Caki2 (cell line): ENCODE data around the gene OXCT1. TPM values are rescaled to one million over a fixed set of nuclear protein-coding genes. Genes with fewer than 3 reads are reported as not detected.

Experiments
- DNase-seq: peaks from one replicate; pipeline ENCODE4 v3.0.0-alpha.2; 2015; ENCODE audit warnings: low read depth
- in situ Hi-C: cut with HindIII; loops from 2 replicates; pipeline ENCODE4 v1.10.0; 2016; ENCODE audit warnings: low sequenced_read_pairs, low pct_unique_long_range_greater_than_20kb, mixed read lengths
- total RNA-seq: library from RNA; depleted of rRNA; stranded (reverse); fragments of >200 nt; shearing (Covaris generic); gene quantifications from 2 replicates; pipeline ENCODE4 v1.2.3, GENCODE V29; 2014; ENCODE audit warnings: low replicate concordance

Gene OXCT1
- total RNA-seq, 1 experiment from 2014 or later = 12.4 TPM

GRCh38 chr5:41795125-41795524, 75.1 kb downstream of the OXCT1 start:
- DNase-seq = no peak

GRCh38 chr5:41794471-41794870, 75.8 kb downstream of the OXCT1 start:
- peak; percentile 74 for DNase-seq
- in situ Hi-C loops = no loop called here

More at GRCh38 chr5:41795125-41795524, 75.1 kb downstream of the OXCT1 start:
- in situ Hi-C loops = no loop called here

- no peak for DNase-seq
- in situ Hi-C loops = no loop called here
Observed at GRCh38 chr5:41793141-41793770, 77.0 kb downstream of the OXCT1 start.

- in situ Hi-C loops = no loop called here
Observed at GRCh38 chr5:41790038-41790776, 80.0 kb downstream of the OXCT1 start.

GRCh38 chr5:41789434-41789833, 80.8 kb downstream of the OXCT1 start:
- DNase-seq = no peak
- in situ Hi-C loops = no loop called here

More at GRCh38 chr5:41790038-41790776, 80.0 kb downstream of the OXCT1 start:
- DNase-seq = no peak

GRCh38 chr5:41788941-41789368, 81.3 kb downstream of the OXCT1 start:
- in situ Hi-C loops = no loop called here
- peak; percentile 47 for DNase-seq

GRCh38 chr5:41787265-41787664, 83.0 kb downstream of the OXCT1 start:
- DNase-seq = no peak
- in situ Hi-C loops = no loop called here

- no peak for DNase-seq
- in situ Hi-C loops = no loop called here
Observed at GRCh38 chr5:41785061-41785460, 85.2 kb downstream of the OXCT1 start.

GRCh38 chr5:41778410-41778809, 91.8 kb downstream of the OXCT1 start:
- no peak for DNase-seq
- in situ Hi-C loops = no loop called here

GRCh38 chr5:41776435-41776834, 93.8 kb downstream of the OXCT1 start:
- in situ Hi-C loops = no loop called here
- DNase-seq = no peak

- in situ Hi-C loops = no loop called here
- DNase-seq = no peak
Observed at GRCh38 chr5:41773799-41774198, 96.4 kb downstream of the OXCT1 start.

- in situ Hi-C loops = no loop called here
- no peak for DNase-seq
Observed at GRCh38 chr5:41772785-41773442, 97.3 kb downstream of the OXCT1 start.

GRCh38 chr5:41772056-41772455, 98.2 kb downstream of the OXCT1 start:
- DNase-seq = no peak
- in situ Hi-C loops = no loop called here

GRCh38 chr5:41770799-41771198, 99.4 kb downstream of the OXCT1 start:
- in situ Hi-C loops = no loop called here
- no peak for DNase-seq

GRCh38 chr5:41768692-41769091, 101.5 kb downstream of the OXCT1 start:
- in situ Hi-C loops = no loop called here

GRCh38 chr5:41764650-41765049, 105.6 kb downstream of the OXCT1 start:
- in situ Hi-C loops = no loop called here
- DNase-seq = no peak

More at GRCh38 chr5:41768692-41769091, 101.5 kb downstream of the OXCT1 start:
- no peak for DNase-seq

- in situ Hi-C loops = no loop called here
Observed at GRCh38 chr5:41763574-41763973, 106.7 kb downstream of the OXCT1 start.

GRCh38 chr5:41763081-41763480, 107.1 kb downstream of the OXCT1 start:
- in situ Hi-C loops = no loop called here
- DNase-seq = peak; percentile 31

More at GRCh38 chr5:41763574-41763973, 106.7 kb downstream of the OXCT1 start:
- DNase-seq = no peak

- DNase-seq = no peak
- in situ Hi-C loops = no loop called here
Observed at GRCh38 chr5:41762426-41762825, 107.8 kb downstream of the OXCT1 start.
